WTC11 (cell line): ENCODE data around the gene TAS1R2. TPM values are rescaled to one million over a fixed set of nuclear protein-coding genes. Genes with fewer than 3 reads are reported as not detected.
"Not testable (repeated sequence)": the region's sequence is repeated elsewhere in the genome, so short reads cannot be mapped to it uniquely, and the experiment has no call there.

Experiments
- ATAC-seq: fragments of 200-7000 bp; cut with Tn5 transposase; 2 replicates; pipeline ENCODE4 v1.10.0; 2021; ENCODE audit warnings: mild to moderate bottlenecking, moderate library complexity
- CTCF ChIA-PET: fragments of 300-600 bp; sonication (Branson Sonifier 250); formaldehyde crosslinking; loops from one replicate; lab custom pipeline; 2021; ENCODE audit warnings: antibody characterized with exemption; lab: Charles Lee
- POLR2A ChIA-PET: fragments of 350-600 bp; sonication (Branson Sonifier 250); formaldehyde crosslinking; loops from one replicate; lab custom pipeline; 2021; ENCODE audit warnings: antibody characterized with exemption; lab: Charles Lee
- DNase-seq: peaks from one replicate; pipeline ENCODE4 v3.0.0; 2021; ENCODE audit warnings: low spot score
- H3K27ac Mint-ChIP-seq: 2 replicates; pipeline ENCODE4 v1.8.0; 2021; ENCODE audit warnings: mixed read lengths
- H3K27me3 Mint-ChIP-seq: 2 replicates; pipeline ENCODE4 v1.8.0; 2021; ENCODE audit warnings: low read depth, mild to moderate bottlenecking, moderate library complexity, mixed read lengths
- H3K36me3 Mint-ChIP-seq: 2 replicates; pipeline ENCODE4 v1.8.0; 2021; ENCODE audit warnings: mixed read lengths
- H3K4me1 Mint-ChIP-seq: 2 replicates; pipeline ENCODE4 v1.8.0; 2022; ENCODE audit warnings: mixed read lengths
- H3K4me3 Mint-ChIP-seq: 2 replicates; pipeline ENCODE4 v1.8.0; 2021; ENCODE audit warnings: mild to moderate bottlenecking, moderate library complexity, mixed read lengths
- H3K9me3 Mint-ChIP-seq: 2 replicates; pipeline ENCODE4 v1.8.0; 2021; ENCODE audit warnings: mixed read lengths
- ETV6 ChIP-seq: sonication (generic); formaldehyde crosslinking; IDR thresholded peaks from 2 replicates; pipeline ENCODE4 v1.8.1; 2022; ENCODE audit warnings: mild to moderate bottlenecking, missing genetic modification reagents
- FOXP1 ChIP-seq: sonication (generic); formaldehyde crosslinking; IDR thresholded peaks from 2 replicates; pipeline ENCODE4 v1.8.0; 2022; ENCODE audit warnings: missing genetic modification reagents, mild to moderate bottlenecking, moderate library complexity, borderline replicate concordance
- GTF2I ChIP-seq: fragments of 250-450 bp; sonication (Bioruptor Pico); conservative IDR thresholded peaks from 2 replicates; pipeline ENCODE4 v1.4.0; 2021; ENCODE audit warnings: mild to moderate bottlenecking
- IRF2 ChIP-seq: sonication (generic); formaldehyde crosslinking; IDR thresholded peaks from 2 replicates; pipeline ENCODE4 v1.8.0; 2022; ENCODE audit warnings: low read depth, missing genetic modification reagents, borderline replicate concordance
- KAT7 ChIP-seq: sonication (generic); formaldehyde crosslinking; IDR thresholded peaks from 2 replicates; pipeline ENCODE4 v1.8.1; 2023; ENCODE audit warnings: missing genetic modification reagents, mild to moderate bottlenecking, borderline replicate concordance
- NFE2L1 ChIP-seq: sonication (generic); formaldehyde crosslinking; IDR thresholded peaks from 2 replicates; pipeline ENCODE4 v1.8.1; 2023; ENCODE audit warnings: missing genetic modification reagents
- NFYB ChIP-seq: sonication (generic); formaldehyde crosslinking; conservative IDR thresholded peaks from 2 replicates; pipeline ENCODE4 v1.8.0; 2022; ENCODE audit warnings: low read depth, missing genetic modification reagents
- NR1H2 ChIP-seq: sonication (generic); formaldehyde crosslinking; IDR thresholded peaks from 2 replicates; pipeline ENCODE4 v1.9.0; 2021; ENCODE audit warnings: mild to moderate bottlenecking, moderate library complexity, missing genetic modification reagents
- SOX15 ChIP-seq: fragments of 250-450 bp; sonication (Bioruptor Pico); IDR thresholded peaks from 2 replicates; pipeline ENCODE4 v1.9.0; 2021; ENCODE audit warnings: mild to moderate bottlenecking
- TCF7 ChIP-seq: sonication (generic); formaldehyde crosslinking; IDR thresholded peaks from 2 replicates; pipeline ENCODE4 v1.8.0; 2022; ENCODE audit warnings: mild to moderate bottlenecking, low read depth, missing genetic modification reagents, moderate library complexity
- ZNF671 ChIP-seq: fragments of 250-450 bp; sonication (Bioruptor Pico); IDR thresholded peaks from 2 replicates; pipeline ENCODE4 v1.8.0; 2021; ENCODE audit warnings: mild to moderate bottlenecking
- total RNA-seq: library from RNA; stranded (reverse); gene quantifications from 3 replicates; pipeline ENCODE4 v1.2.3, GENCODE V29; 2021
- TF ChIP-seq, protein P1 (sequence below): sonication (generic); formaldehyde crosslinking; IDR thresholded peaks from 2 replicates; pipeline ENCODE4 v1.8.1; 2023; ENCODE audit warnings: mild to moderate bottlenecking, missing genetic modification reagents
- TF ChIP-seq, protein P2 (sequence below): fragments of 250-450 bp; sonication (Bioruptor Pico); conservative IDR thresholded peaks from 2 replicates; pipeline ENCODE4 v1.9.0; 2021; ENCODE audit warnings: mild to moderate bottlenecking
- TF ChIP-seq, protein P3 (sequence below): sonication (generic); formaldehyde crosslinking; IDR thresholded peaks from 2 replicates; pipeline ENCODE4 v1.8.0; 2022; ENCODE audit warnings: mild to moderate bottlenecking, missing genetic modification reagents
- TF ChIP-seq, protein P4 (sequence below): sonication (generic); formaldehyde crosslinking; IDR thresholded peaks from 2 replicates; pipeline ENCODE4 v1.8.1; 2023; ENCODE audit warnings: mild to moderate bottlenecking, missing genetic modification reagents

Gene TAS1R2
- total RNA-seq, 1 experiment from 2014 or later: not detected

DNA sequence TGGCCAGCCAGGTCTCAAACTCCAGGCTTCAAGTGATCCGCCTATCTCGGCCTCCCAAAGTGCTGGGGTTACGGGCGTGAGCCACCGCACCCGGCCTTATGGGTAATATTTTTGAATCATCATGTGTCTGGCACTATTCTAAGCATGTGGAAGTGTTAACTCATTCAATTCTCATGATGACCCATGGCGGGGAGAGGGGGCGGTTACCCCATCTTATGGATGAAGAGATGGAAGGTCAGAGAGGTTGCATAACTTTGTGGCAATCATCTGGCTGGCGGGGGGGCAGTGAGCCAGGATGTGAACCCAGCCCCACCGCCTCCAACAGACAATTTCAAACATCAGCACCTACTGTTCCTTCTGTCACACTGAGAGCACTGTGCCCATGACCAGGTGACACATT, 11.5 kb upstream of the TAS1R2 start (continued):
- TF ChIP-seq IRF2 (CRISPR knock-in tag) (no peak), NFE2L1 (no peak), NFYB (CRISPR knock-in tag) (no peak), TCF7 (CRISPR knock-in tag) (no peak)
- TF ChIP-seq, protein P1, sequence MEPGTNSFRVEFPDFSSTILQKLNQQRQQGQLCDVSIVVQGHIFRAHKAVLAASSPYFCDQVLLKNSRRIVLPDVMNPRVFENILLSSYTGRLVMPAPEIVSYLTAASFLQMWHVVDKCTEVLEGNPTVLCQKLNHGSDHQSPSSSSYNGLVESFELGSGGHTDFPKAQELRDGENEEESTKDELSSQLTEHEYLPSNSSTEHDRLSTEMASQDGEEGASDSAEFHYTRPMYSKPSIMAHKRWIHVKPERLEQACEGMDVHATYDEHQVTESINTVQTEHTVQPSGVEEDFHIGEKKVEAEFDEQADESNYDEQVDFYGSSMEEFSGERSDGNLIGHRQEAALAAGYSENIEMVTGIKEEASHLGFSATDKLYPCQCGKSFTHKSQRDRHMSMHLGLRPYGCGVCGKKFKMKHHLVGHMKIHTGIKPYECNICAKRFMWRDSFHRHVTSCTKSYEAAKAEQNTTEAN: no peak

DNA sequence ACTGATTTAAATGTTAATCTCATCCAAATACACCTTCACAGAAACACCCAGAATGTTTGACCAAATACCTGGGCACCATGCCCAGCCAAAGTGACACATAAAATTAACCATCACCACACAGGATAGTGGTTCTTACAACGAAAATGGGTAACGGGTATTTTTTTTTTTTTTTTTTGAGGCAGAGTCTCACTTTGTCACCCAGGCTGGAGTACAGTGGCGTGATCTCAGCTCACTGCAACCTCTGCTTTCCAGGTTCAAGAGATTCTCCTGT, 11.1 kb upstream of the TAS1R2 start:
- ATAC-seq, POLR2A ChIA-PET, H3K36me3 Mint-ChIP-seq, H3K4me1 Mint-ChIP-seq, DNase-seq, H3K27me3 Mint-ChIP-seq, H3K27ac Mint-ChIP-seq, H3K9me3 Mint-ChIP-seq, H3K4me3 Mint-ChIP-seq: not testable (repeated sequence)
- CTCF ChIA-PET: interaction anchor here (1.5 to 2.6 kb wide), 4 partner anchors 14 to 273 kb away, joined by 5 to 12 read pairs (median 6); no protein-coding TSS in a partner anchor

DNA sequence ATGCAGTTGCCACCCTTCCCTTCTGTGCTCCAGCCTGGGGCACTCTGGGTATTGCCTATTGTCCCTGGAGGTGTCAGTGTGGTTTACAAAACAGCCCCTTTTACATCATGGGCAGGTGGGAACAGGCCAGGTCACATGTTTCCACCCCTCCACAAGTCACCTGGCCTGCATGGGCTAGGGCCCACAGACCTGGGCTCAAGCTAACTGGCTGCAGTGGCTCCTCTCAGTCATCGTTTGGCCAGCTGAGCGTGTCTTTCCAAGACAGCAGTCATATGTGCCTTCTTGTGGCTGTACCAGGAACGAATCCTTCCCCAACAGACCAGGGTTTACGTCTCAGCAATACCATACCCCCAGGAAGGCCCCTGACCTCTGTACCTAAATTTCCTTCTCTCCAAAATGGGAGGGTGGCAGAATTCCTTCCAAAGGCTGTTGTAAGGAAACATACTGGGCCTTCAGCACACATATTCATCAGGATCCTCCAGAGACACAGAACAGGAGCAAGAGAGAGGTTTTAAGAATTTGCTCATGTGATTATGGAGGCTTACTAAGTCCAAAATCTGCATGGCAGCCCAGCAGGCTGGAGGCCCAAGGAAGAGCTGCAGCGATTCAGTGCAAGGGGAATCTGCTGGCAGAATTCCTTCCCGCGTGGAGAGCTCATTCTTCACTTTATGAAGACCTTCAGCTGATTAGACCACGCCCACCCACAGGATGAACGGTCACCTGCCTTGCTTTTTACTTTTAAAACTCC, 10.6 kb upstream of the TAS1R2 start:
- no peaks in the 10 kb centered on the region for H3K4me1 Mint-ChIP-seq
- H3K9me3 Mint-ChIP-seq: no peaks in the 10 kb centered on the region
- H3K4me3 Mint-ChIP-seq: no peak overlapping the region
- H3K27me3 Mint-ChIP-seq: no peaks in the 10 kb centered on the region; the same call in 1 of the 2 replicates
- ChIA-PET POLR2A (no interaction called here), CTCF (interaction anchor here (1.5 to 2.6 kb wide), 4 partner anchors 14 to 273 kb away, joined by 5 to 12 read pairs (median 6); no protein-coding TSS in a partner anchor)
- ATAC-seq (no peak), DNase-seq (no peak)
- no peak overlapping the region for H3K27ac Mint-ChIP-seq
- H3K36me3 Mint-ChIP-seq: no peaks in the 10 kb centered on the region
- no peak for TF ChIP-seq ETV6
- TF ChIP-seq, protein P2, sequence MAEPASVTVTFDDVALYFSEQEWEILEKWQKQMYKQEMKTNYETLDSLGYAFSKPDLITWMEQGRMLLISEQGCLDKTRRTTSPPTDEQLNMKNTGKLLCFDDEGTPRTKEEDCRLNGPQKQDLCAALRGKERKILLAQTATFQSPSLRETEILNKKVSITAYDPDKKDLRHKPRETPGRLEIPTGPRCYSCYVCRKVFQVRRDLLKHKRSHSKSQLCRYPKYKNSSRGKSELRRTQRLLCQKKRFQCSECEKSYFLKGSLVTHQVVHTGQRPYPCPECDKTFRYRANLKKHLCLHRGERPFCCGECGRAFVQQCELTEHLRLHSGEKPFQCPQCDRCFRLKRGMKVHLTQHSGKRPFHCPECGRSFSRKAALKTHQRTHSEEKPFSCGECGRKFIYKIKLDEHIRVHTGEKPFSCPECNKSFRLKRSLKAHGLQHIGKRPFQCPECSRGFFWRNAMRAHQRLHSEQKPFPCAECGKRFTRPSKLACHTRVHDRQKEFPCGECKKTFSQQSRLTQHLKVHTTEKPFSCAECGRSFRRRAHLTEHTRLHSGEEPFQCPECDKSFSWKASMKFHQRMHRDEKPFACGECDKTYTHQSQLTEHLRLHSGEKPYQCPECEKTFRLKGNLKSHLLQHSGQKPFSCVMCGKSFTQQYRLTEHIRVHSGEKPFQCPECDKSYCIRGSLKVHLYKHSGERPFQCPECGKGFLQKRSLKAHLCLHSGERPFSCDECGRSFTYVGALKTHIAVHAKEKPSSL (CRISPR knock-in tag): no peak
- TF ChIP-seq, protein P3, sequence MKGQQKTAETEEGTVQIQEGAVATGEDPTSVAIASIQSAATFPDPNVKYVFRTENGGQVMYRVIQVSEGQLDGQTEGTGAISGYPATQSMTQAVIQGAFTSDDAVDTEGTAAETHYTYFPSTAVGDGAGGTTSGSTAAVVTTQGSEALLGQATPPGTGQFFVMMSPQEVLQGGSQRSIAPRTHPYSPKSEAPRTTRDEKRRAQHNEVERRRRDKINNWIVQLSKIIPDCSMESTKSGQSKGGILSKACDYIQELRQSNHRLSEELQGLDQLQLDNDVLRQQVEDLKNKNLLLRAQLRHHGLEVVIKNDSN (CRISPR knock-in tag): no peak
- TF ChIP-seq KAT7 (CRISPR knock-in tag): no peak
- no peak for TF ChIP-seq SOX15 (CRISPR knock-in tag)
- no peak for TF ChIP-seq GTF2I
- no peak for TF ChIP-seq FOXP1 (CRISPR knock-in tag)
- no peak for TF ChIP-seq NR1H2
- TF ChIP-seq ZNF671 (CRISPR knock-in tag): no peak
- TF ChIP-seq, protein P4, sequence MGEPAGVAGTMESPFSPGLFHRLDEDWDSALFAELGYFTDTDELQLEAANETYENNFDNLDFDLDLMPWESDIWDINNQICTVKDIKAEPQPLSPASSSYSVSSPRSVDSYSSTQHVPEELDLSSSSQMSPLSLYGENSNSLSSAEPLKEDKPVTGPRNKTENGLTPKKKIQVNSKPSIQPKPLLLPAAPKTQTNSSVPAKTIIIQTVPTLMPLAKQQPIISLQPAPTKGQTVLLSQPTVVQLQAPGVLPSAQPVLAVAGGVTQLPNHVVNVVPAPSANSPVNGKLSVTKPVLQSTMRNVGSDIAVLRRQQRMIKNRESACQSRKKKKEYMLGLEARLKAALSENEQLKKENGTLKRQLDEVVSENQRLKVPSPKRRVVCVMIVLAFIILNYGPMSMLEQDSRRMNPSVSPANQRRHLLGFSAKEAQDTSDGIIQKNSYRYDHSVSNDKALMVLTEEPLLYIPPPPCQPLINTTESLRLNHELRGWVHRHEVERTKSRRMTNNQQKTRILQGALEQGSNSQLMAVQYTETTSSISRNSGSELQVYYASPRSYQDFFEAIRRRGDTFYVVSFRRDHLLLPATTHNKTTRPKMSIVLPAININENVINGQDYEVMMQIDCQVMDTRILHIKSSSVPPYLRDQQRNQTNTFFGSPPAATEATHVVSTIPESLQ (CRISPR knock-in tag): no peak
